ENCODE data around the gene ADSS2. TPM values are rescaled to one million over a fixed set of nuclear protein-coding genes. Genes with fewer than 3 reads are reported as not detected.

The ADSS2 gene
- total and polyA plus RNA-seq, 11 donors: 3.5 to 14.0 (median 6.7) TPM

DNA sequence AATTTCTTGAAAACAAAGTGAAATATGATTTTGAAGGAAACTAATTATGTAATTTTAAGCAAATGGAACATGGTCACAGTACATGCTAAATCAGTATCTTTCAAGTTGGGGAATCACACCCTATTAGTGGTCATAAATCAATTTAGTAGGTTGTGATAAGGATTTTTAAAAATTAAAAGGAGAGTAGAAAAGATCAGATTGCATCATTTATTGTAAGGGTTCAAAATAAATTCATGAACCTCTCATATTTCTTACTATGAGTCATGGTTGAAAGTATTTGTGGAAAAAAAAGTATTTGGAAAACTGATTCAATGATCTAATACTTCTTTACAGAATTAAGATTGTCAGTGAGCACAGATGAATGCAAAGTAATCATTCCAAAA is 14.6 kb downstream of the ADSS2 start:
- no peak for TF ChIP-seq POLR2A (IDR thresholded peaks at IDR 0.05)
- TF ChIP-seq, protein P1, sequence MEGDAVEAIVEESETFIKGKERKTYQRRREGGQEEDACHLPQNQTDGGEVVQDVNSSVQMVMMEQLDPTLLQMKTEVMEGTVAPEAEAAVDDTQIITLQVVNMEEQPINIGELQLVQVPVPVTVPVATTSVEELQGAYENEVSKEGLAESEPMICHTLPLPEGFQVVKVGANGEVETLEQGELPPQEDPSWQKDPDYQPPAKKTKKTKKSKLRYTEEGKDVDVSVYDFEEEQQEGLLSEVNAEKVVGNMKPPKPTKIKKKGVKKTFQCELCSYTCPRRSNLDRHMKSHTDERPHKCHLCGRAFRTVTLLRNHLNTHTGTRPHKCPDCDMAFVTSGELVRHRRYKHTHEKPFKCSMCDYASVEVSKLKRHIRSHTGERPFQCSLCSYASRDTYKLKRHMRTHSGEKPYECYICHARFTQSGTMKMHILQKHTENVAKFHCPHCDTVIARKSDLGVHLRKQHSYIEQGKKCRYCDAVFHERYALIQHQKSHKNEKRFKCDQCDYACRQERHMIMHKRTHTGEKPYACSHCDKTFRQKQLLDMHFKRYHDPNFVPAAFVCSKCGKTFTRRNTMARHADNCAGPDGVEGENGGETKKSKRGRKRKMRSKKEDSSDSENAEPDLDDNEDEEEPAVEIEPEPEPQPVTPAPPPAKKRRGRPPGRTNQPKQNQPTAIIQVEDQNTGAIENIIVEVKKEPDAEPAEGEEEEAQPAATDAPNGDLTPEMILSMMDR (IDR thresholded peaks at IDR 0.05): no peak
- intact Hi-C loops (cut with DNase I): no loop called here
- peaks cover 0 to 16% (median 0%) of the 10 kb centered on the region in 12 donors for H3K4me1 ChIP-seq
- DNase-seq (no peak), ATAC-seq (no peak)
- no peak overlapping the region for H3K27ac ChIP-seq
- H3K27me3 ChIP-seq: no peaks in the 10 kb centered on the region
- H3K4me3 ChIP-seq: no peak overlapping the region
- peaks cover 0 to 42% (median 22%) of the 10 kb centered on the region in 9 donors for H3K36me3 ChIP-seq
- H3K9me3 ChIP-seq: no peaks in the 10 kb centered on the region

DNA sequence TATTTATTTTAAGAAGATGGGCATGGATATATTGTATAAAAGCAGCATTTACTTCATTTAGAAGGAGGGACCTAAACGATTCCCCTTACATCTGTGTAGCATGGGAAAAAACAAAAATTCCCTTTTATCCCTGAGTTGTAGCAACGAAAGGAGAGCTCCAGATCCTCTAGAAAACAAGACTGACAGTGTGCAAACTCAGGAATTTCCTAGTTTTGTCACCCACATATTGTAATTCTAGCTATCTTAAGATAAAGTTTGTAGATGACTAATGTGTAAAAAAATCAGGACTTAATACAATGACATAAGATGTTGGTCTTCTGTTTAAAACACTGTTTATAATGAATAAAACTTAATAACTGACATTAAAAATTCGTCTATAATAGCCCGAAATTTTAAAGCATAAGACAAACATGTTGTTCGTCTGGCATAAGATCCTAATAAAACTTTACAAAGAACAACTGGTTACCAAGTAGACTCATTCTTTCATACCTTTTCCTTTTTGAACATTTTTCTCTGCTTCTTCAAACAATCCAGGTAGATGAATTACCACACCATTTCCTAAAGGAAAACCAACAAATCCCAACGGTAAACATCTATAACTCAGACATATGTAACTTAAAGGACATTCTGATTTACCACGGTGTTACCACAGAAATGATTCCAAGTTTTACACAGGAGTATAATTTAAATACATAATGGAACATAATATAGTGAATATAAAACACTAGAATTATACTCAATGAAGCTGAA is 15.2 kb downstream of the ADSS2 start:
- Histone ChIP-seq H3K4me3 (no peak overlapping the region), H3K27ac (no peak overlapping the region), H3K9me3 (no peaks in the 10 kb centered on the region), H3K36me3 (peaks cover 0 to 48% (median 28%) of the 10 kb centered on the region in 9 donors), H3K27me3 (no peaks in the 10 kb centered on the region), H3K4me1 (peaks cover 0 to 16% (median 0%) of the 10 kb centered on the region in 12 donors)
- TF ChIP-seq POLR2A (IDR thresholded peaks at IDR 0.05): no peak
- TF ChIP-seq, protein P1 (IDR thresholded peaks at IDR 0.05): no peak
- no peak for DNase-seq
- intact Hi-C loops (cut with DNase I): no loop called here
- no peak for ATAC-seq
- 84 to 92% (median 89%) methylated on average over 7 of the region's 7 CpGs for WGBS, 4 donors

DNA sequence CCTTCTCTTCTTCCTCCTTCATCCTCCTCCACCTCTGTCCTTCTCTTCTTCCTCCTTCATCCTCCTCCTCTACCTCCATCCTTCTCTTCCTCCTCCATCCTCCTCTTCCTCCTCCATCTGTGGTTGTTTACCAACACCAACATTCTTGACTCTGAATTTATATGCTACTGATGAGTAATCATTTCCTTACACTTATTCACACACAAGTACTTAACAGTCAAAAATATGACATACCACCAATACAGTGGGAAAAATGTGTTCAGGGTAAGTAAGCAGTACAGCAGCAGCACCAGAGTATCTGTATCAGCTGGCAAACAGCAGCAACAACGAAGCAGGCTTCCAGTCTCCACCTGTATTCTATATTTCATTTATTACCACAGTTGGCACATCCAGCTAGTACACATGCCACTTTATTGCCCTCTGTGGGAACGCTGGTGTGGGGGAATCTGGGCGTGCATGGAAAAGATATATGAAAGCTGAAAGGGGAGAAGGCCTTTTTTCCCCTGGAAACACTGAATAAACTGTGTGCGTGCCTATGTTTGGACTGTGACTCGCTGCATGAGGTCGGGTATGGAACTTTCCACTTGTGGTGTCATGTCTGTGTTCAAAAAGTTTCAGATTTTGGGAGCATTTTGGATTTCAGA is 16.0 kb downstream of the ADSS2 start:
- intact Hi-C loops (cut with DNase I): no loop called here
- ATAC-seq (no peak), DNase-seq (no peak)
- no peak for TF ChIP-seq POLR2A (IDR thresholded peaks at IDR 0.05)
- TF ChIP-seq, protein P1 (IDR thresholded peaks at IDR 0.05): no peak
- H3K4me1 ChIP-seq: peaks cover 0 to 16% (median 0%) of the 10 kb centered on the region in 12 donors
- no peak overlapping the region for H3K4me3 ChIP-seq
- no peaks in the 10 kb centered on the region for H3K27me3 ChIP-seq
- 88 to 90% (median 89%) methylated on average over 6 of the region's 6 CpGs for WGBS, 4 donors
- no peaks in the 10 kb centered on the region for H3K9me3 ChIP-seq
- no peak overlapping the region for H3K27ac ChIP-seq
- H3K36me3 ChIP-seq: peaks cover 0 to 54% (median 34%) of the 10 kb centered on the region in 9 donors

DNA sequence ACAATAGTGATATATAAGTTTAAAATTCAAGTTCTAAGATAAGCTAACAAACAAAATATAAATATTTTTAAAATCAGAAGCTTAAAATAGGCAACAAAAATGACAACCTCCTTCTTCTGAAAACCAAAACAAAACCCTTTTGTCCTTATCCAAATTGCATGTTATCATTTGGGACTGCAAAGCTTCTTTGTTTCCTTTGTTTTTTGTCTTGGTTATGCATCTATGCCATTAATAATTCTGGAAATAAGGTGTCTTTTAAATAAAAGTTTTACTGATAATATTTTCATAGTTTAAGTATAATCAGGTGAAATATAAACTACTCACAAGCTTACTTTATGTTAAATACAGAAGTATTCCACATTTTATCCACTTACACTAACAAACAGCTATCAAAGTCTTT is 20.5 kb downstream of the ADSS2 start:
- no peak for ATAC-seq

More for the DNA sequence above, 20.5 kb downstream of the ADSS2 start:
- TF ChIP-seq POLR2A (IDR thresholded peaks at IDR 0.05): no peak
- TF ChIP-seq, protein P1 (IDR thresholded peaks at IDR 0.05): no peak
- intact Hi-C loops (cut with DNase I): no loop called here
- Histone ChIP-seq H3K27ac (no peak overlapping the region), H3K9me3 (no peaks in the 10 kb centered on the region), H3K4me3 (no peak overlapping the region), H3K27me3 (no peaks in the 10 kb centered on the region), H3K4me1 (peaks cover 0 to 6% (median 0%) of the 10 kb centered on the region in 12 donors), H3K36me3 (peaks cover 0 to 62% (median 46%) of the 10 kb centered on the region in 9 donors)
- no peak for DNase-seq

Measured in heart left ventricle (tissue), 16 donors.